ENCODE measurements around the gene TBC1D5.
"Not testable (repeated sequence)": the region's sequence is repeated elsewhere in the genome, so short reads cannot be mapped to it uniquely, and the experiment has no call there.

Gene TBC1D5, protein sequence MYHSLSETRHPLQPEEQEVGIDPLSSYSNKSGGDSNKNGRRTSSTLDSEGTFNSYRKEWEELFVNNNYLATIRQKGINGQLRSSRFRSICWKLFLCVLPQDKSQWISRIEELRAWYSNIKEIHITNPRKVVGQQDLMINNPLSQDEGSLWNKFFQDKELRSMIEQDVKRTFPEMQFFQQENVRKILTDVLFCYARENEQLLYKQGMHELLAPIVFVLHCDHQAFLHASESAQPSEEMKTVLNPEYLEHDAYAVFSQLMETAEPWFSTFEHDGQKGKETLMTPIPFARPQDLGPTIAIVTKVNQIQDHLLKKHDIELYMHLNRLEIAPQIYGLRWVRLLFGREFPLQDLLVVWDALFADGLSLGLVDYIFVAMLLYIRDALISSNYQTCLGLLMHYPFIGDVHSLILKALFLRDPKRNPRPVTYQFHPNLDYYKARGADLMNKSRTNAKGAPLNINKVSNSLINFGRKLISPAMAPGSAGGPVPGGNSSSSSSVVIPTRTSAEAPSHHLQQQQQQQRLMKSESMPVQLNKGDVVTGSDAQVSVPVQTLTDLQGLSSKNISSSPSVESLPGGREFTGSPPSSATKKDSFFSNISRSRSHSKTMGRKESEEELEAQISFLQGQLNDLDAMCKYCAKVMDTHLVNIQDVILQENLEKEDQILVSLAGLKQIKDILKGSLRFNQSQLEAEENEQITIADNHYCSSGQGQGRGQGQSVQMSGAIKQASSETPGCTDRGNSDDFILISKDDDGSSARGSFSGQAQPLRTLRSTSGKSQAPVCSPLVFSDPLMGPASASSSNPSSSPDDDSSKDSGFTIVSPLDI

GRCh38 chr3:17742102-17742879 is at the start of gene TBC1D5:
Gene TBC1D5 (minus strand): TSS chr3:17742631. CDS start chr3:17508570, 234,061 bp downstream.
- DNase-seq (ENCODE audit: low read depth in 2 of 2): peak; percentile 87

- no peak for DNase-seq (ENCODE audit: low read depth in 2 of 2)
These were observed 41.0 kb upstream of the TBC1D5 start for GRCh38 chr3:17783426-17783825.

DNA sequence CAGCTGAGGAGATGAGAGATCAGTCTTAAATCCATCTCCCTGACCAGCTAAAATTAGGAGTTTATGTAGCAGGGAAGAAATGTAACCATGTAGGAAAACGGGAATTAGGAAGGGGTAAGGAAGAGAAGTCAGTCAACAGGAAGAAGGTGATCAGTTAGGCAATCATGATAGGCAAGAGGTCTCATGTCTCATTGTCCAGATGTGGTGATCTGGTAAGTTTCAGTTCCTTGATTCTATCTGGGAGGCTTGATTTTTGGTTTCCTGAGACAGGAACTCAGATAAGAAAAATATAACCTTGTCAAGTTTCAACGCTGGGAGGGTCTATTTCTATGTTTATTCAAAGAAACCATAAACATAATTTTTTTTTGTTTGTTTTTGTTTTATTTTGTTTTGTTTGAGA is 40.3 kb upstream of the TBC1D5 start:
- DNase-seq (ENCODE audit: low read depth in 2 of 2): no peak

DNA sequence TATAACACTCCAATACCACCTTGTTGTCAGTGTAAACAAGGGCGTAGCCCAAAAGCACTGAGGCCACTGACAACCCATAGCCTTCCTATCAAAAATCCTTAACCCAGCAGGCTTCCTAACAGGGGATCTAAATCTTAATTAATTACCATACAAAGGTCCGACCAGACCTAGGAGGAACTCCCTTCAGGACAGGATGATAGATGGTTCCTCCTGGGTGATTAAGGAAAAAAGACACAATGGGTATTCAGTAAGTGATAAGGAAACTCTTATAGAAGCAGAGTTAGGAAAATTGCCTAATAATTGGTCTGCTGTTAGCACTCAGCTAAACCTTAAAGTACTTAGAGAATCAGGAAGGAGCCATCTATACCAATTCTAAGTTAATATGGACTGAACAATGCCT is 37.9 kb upstream of the TBC1D5 start:
- not testable (repeated sequence) for DNase-seq (ENCODE audit: low read depth in 2 of 2)

GRCh38 chr3:17779304-17780250 is 37.1 kb upstream of the TBC1D5 start:
- not testable (repeated sequence) for DNase-seq (ENCODE audit: low read depth in 2 of 2)

- DNase-seq (ENCODE audit: low read depth in 2 of 2): not testable (repeated sequence)
These were observed 34.9 kb upstream of the TBC1D5 start for GRCh38 chr3:17777326-17777725.

DNA sequence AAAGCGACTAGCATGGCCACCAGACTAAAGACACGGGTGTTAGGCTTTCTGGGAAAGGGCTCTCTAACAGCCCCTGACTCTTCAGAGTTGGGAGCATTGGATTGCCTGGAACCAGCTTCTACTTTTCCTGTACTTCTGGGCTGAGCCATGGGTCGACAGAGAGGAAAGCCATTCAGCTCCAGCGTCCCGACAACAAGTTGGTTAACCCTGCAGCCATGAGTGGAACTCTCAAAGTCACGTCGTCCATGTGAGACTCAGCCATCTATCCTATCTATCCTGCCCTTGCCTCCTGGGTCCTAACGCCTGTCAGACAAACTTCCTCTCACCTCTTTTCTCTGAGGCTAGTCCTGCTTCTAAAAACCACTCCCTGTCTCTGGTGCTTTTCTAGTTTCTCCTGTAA is 32.6 kb upstream of the TBC1D5 start:
- DNase-seq (ENCODE audit: low read depth in 2 of 2): peak in 1 of 2 experiments; percentile 4

DNA sequence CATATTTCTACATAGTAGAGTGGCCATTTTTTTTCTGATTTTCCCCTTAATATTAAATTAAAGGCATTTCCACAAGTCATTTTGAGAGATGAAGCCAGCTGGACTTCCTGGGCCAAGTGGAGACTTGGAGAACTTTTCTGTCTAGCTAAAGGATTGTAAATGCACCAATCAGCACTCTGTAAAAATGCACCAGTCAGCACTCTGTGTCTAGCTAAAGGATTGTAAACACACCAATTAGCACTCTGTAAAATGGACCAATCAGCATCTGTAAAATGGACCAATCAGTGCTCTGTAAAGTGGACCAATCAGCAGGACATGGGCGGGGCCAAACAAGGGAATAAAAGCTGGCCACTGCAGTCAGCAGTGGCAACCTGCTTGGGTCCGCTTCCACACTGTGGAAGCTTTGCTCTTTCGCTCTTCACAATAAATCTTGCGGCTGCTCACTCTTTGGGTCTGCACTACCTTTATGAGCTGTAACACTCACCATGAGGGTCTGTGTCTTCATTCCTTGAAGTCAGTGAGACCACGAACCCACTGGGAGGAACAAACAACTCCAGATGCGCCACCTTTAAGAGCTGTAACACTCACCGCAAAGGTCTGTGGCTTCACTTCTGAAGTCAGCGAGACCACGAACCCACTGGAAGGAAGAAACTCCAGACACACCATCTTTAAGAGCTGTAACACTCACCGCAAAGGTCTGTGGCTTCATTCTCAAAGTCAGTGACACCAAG is 31.9 kb upstream of the TBC1D5 start:
- peak in 1 of 2 experiments; percentile 20 for DNase-seq (ENCODE audit: low read depth in 2 of 2)

DNA sequence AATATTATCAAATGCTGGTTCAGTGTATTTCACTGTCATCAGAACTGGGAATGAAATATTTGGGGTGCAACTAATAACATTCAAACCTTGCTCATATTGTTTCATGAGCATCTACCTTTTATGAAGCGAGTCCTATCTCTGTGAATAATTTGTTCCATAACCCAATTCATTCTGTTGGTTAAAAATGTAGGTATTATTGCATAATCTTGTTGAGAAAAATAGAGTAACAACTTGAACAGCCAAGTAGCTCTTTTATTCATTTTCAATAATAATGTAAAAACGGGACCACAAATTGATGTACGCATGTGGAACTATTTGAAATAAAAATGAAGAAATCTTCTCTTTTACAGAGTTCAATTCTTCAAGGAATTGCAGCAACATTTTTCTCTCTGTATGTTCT is 30.1 kb upstream of the TBC1D5 start:
- DNase-seq (ENCODE audit: low read depth in 2 of 2): no peak

- no peak for DNase-seq (ENCODE audit: low read depth in 2 of 2)
These were observed 29.0 kb upstream of the TBC1D5 start for GRCh38 chr3:17771177-17772017.

DNA sequence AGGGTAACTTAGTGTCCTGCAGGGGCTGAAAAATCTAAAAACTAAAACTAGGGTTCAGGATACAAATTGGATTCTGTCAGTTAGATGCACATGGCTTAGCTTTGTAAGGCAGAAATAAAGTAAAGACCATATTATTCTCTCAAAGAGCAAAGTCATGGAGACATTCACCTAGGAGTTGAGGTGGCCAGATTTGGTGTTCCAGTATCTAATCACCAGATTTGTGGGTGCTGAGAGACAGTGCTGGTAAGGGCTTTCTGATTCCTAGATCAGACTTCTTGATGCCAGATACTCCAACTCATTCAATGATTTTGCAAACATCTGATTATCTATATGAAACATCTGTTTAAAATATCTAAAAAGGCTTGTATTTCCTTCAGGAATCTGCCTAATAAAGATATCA is 28.3 kb upstream of the TBC1D5 start:
- no peak for DNase-seq (ENCODE audit: low read depth in 2 of 2)

GRCh38 chr3:17765819-17766472 is 23.5 kb upstream of the TBC1D5 start:
- no peak for DNase-seq (ENCODE audit: low read depth in 2 of 2)

- DNase-seq (ENCODE audit: low read depth in 2 of 2): no peak
These were observed 19.1 kb upstream of the TBC1D5 start for GRCh38 chr3:17761563-17761962.

DNA sequence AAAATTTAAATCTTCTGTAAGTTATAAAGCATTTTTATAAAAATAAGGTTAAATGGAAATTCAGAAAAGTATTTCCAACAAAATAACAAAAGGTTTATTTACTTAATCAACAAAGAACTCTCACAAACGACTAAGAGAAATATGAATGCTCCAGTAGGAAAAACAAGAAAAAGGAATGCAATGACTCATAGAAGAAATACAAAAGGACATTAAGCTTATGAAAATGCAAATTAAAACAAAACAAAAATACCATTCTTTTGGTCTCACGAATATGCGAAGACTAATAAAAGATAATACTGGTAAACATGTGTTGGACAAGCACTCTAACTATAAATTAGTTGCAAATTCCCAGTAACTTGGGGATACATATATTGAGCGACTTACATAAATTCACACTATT is 17.5 kb upstream of the TBC1D5 start:
- no peak for DNase-seq (ENCODE audit: low read depth in 2 of 2)

DNA sequence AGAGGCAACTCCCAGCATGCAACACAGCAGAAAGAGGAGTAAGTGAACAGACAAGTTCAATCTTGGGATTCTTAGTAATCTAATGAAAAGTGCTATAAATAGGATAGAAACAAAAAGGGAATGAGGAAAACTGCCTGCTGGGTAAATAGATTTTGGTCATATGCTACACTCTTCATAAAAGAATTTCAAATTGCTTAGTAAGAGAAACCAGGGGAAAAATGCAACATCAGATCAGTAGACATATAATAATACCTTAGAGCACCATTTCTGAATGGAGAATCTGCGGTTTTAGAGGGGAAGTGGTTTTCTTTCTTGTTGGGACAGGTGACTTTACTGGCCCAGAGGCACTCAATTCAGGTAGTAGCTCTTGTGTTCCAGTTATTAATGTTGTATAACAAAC is 13.4 kb upstream of the TBC1D5 start:
- DNase-seq (ENCODE audit: low read depth in 2 of 2): no peak

- DNase-seq (ENCODE audit: low read depth in 2 of 2): no peak
These were observed 11.2 kb upstream of the TBC1D5 start for GRCh38 chr3:17753632-17753992.

- DNase-seq (ENCODE audit: low read depth in 2 of 2): no peak
These were observed 10.6 kb upstream of the TBC1D5 start for GRCh38 chr3:17752876-17753631.

DNA sequence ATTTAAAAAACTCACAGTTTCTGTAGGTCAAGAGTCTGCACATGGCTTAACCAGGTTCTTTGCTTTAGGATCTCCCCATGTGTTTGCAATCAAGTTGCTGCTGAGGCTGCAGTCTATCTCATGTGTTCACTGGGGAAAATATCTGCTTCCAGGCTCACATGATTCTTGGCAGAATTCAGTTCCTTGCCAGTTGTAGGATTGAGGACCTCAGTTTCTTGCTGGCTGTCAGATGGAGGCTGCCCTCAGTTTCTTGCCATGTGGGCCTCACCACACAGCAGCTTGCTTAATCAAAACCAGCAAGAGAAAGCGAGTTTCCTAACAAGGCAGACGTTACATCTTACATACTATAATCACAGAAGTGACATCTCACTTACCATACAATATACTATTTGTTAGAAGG is 10.0 kb upstream of the TBC1D5 start:
- no peak for DNase-seq (ENCODE audit: low read depth in 2 of 2)
